Prostate gland (tissue), 2 donors: ENCODE data around the gene TCF12. TPM values are rescaled to one million over a fixed set of nuclear protein-coding genes. Genes with fewer than 3 reads are reported as not detected.

Experiments used
- DNase-seq: peaks from one replicate; pipeline ENCODE4 v3.0.0-alpha.2; 2019; ENCODE audit warnings: low spot score
- H3K27ac ChIP-seq, 2 donors: fragments of 200-600 bp; sonication (generic); 2 replicates each; pipeline ENCODE4 v1.5.1; 2017 to 2019
- H3K27me3 ChIP-seq: fragments of 200-600 bp; sonication (generic); replicated peaks from 2 replicates; pipeline ENCODE4 v1.5.1; 2019; ENCODE audit not compliant: insufficient read depth
- H3K36me3 ChIP-seq, 2 donors: fragments of 200-600 bp; sonication (generic); 1 replicate in 1 of 2; 2 replicates in 1 of 2; pipeline versions ENCODE4 v1.5.1 to v1.8.1; 2017 to 2019
- H3K4me1 ChIP-seq: fragments of 200-600 bp; sonication (generic); replicated peaks from 2 replicates; pipeline ENCODE4 v1.5.1; 2019
- H3K4me3 ChIP-seq, 2 donors: fragments of 200-600 bp; sonication (generic); 2 replicates each; pipeline ENCODE4 v1.5.1; 2017 to 2019
- H3K9me3 ChIP-seq: fragments of 200-600 bp; sonication (generic); 2 replicates; pipeline ENCODE4 v1.5.1; 2017
- CTCF ChIP-seq, 4 experiments: fragments of 200-600 bp in 2 of 4; fragments of 450-650 bp in 2 of 4; sonication (generic) in 2 of 4; IDR thresholded peaks; 1 replicate in 3 of 4; 2 replicates in 1 of 4; pipeline ENCODE4 v1.5.1; 2016 to 2019; ENCODE audit warnings: antibody characterized with exemption in 4 of 4, mild to moderate bottlenecking in 2 of 4, moderate library complexity in 2 of 4
- POLR2A ChIP-seq: fragments of 450-650 bp; IDR thresholded peaks from one replicate; pipeline ENCODE4 v1.6.1; 2016; ENCODE audit warnings: antibody characterized with exemption, mild to moderate bottlenecking
- POLR2AphosphoS5 ChIP-seq: sonication (generic); formaldehyde crosslinking; IDR thresholded peaks from one replicate; pipeline ENCODE4 v1.6.1; 2017; ENCODE audit warnings: antibody characterized with exemption
- WGBS: methylation state at CpG from one replicate; pipeline ENCODE4 v1.1.5; 2018; 5-methylcytosine and 5-hydroxymethylcytosine counted together
- intact Hi-C: fragments of 100-400 bp; cut with DNase I; formaldehyde crosslinking; loops from one replicate; pipeline ENCODE4 v1.14.2; 2022
- total RNA-seq, 2 donors: library from RNA; depleted of rRNA; stranded (reverse); fragments of >200 nt; gene quantifications; one replicate each; pipeline ENCODE4 v1.1.0, GENCODE V29; 2016

Gene TCF12
- total RNA-seq, 2 donors from 2014 or later: 95.4 to 123 TPM

GRCh38 chr15:57027596-57027995, 109.2 kb downstream of the TCF12 start:
- intact Hi-C loops: no loop called here
- no peaks in the 10 kb centered on the region for H3K9me3 ChIP-seq
- H3K27me3 ChIP-seq: no peaks in the 10 kb centered on the region
- no peaks in the 10 kb centered on the region for H3K4me1 ChIP-seq
- H3K36me3 ChIP-seq: no peaks in the 10 kb centered on the region
- H3K4me3 ChIP-seq: no peak overlapping the region
- H3K27ac ChIP-seq: no peak overlapping the region
- no peak for DNase-seq
- TF ChIP-seq POLR2A (no peak), CTCF (IDR thresholded peaks at IDR 0.05) (no peak), POLR2AphosphoS5 (no peak)
- 97% methylated on average over 5 of the region's 5 CpGs for WGBS

GRCh38 chr15:57028176-57028575, 109.7 kb downstream of the TCF12 start:
- Histone ChIP-seq H3K9me3 (no peaks in the 10 kb centered on the region), H3K4me1 (no peaks in the 10 kb centered on the region), H3K27ac (no peak overlapping the region), H3K4me3 (no peak overlapping the region), H3K36me3 (no peaks in the 10 kb centered on the region), H3K27me3 (no peaks in the 10 kb centered on the region)
- DNase-seq: no peak
- 80% methylated on average over 7 of the region's 7 CpGs for WGBS
- no peak for TF ChIP-seq POLR2A
- intact Hi-C loops: no loop called here

GRCh38 chr15:57030011-57030410, 111.6 kb downstream of the TCF12 start:
- H3K36me3 ChIP-seq: no peaks in the 10 kb centered on the region
- TF ChIP-seq POLR2AphosphoS5 (no peak), CTCF (IDR thresholded peaks at IDR 0.05) (no peak), POLR2A (no peak)
- no peak overlapping the region for H3K27ac ChIP-seq
- H3K9me3 ChIP-seq: no peaks in the 10 kb centered on the region
- no peaks in the 10 kb centered on the region for H3K4me1 ChIP-seq
- no peak overlapping the region for H3K4me3 ChIP-seq
- intact Hi-C loops: no loop called here
- DNase-seq: no peak
- WGBS: 96% methylated on average over 3 of the region's 3 CpGs
- no peaks in the 10 kb centered on the region for H3K27me3 ChIP-seq

GRCh38 chr15:57031082-57031481, 112.6 kb downstream of the TCF12 start:
- 60% methylated on average over 1 of the region's 1 CpG for WGBS
- DNase-seq: no peak
- Histone ChIP-seq H3K4me1 (no peaks in the 10 kb centered on the region), H3K4me3 (no peak overlapping the region), H3K27me3 (no peaks in the 10 kb centered on the region), H3K36me3 (no peaks in the 10 kb centered on the region), H3K27ac (no peak overlapping the region), H3K9me3 (no peaks in the 10 kb centered on the region)
- intact Hi-C loops: no loop called here
- TF ChIP-seq POLR2AphosphoS5 (no peak), POLR2A (no peak), CTCF (IDR thresholded peaks at IDR 0.05) (no peak)

- Histone ChIP-seq H3K27ac (no peak overlapping the region), H3K27me3 (no peaks in the 10 kb centered on the region), H3K4me1 (no peaks in the 10 kb centered on the region), H3K36me3 (no peaks in the 10 kb centered on the region), H3K9me3 (no peaks in the 10 kb centered on the region), H3K4me3 (no peak overlapping the region)
- 36% methylated on average over 1 of the region's 1 CpG for WGBS
- intact Hi-C loops: no loop called here
- DNase-seq: no peak
- TF ChIP-seq POLR2A: no peak
- TF ChIP-seq CTCF (IDR thresholded peaks at IDR 0.05): no peak
- no peak for TF ChIP-seq POLR2AphosphoS5
Measured at GRCh38 chr15:57031605-57032004, 113.2 kb downstream of the TCF12 start.
